T-helper 1 cell treated with Interleukin-12 subunit alpha and Interleukin-12 subunit beta and Interleukin-4 antibody, amounts not matched to agents 30 ng/mL and 1 ng/mL, for 36 hours (primary cell): ENCODE data around the gene MYL12A. TPM values are rescaled to one million over a fixed set of nuclear protein-coding genes. Genes with fewer than 3 reads are reported as not detected.
"Not testable (repeated sequence)": the region's sequence is repeated elsewhere in the genome, so short reads cannot be mapped to it uniquely, and the experiment has no call there.

ENCODE experiments used
- intact Hi-C: fragments of 100-400 bp; cut with micrococcal nuclease; formaldehyde crosslinking; loops from one replicate; pipeline ENCODE4 v1.15.1; 2024
- total RNA-seq: library from RNA; stranded (reverse); gene quantifications from 2 replicates; pipeline ENCODE4 v1.2.3, GENCODE V29; 2022

Gene MYL12A
- total RNA-seq, 1 donor from 2014 or later, result 692 TPM

- intact Hi-C loops, result no loop called here
Observed at GRCh38 chr18:3254725-3255124, 7.1 kb downstream of the MYL12A start.

- intact Hi-C loops, result no loop called here
Observed at GRCh38 chr18:3255611-3256165, 8.1 kb downstream of the MYL12A start.

- intact Hi-C loops, result no loop called here
Observed at GRCh38 chr18:3256693-3257626, 9.4 kb downstream of the MYL12A start.

- intact Hi-C loops, result no loop called here
Observed at GRCh38 chr18:3257627-3258120, 10.1 kb downstream of the MYL12A start.

GRCh38 chr18:3260995-3261372 is 13.4 kb downstream of the MYL12A start:
- intact Hi-C loops, result loop anchor here (1.0 to 5.0 kb wide), 8 partner anchors 14 to 1976 kb away; partner anchors contain the start of genes METTL4, MYL12A and NDC80

GRCh38 chr18:3261373-3262233 is 14.0 kb downstream of the MYL12A start, which contains the start of gene MYL12B:
Gene MYL12B (plus strand): TSS chr18:3262133. CDS start chr18:3272899, 10,766 bp downstream.
- intact Hi-C loops, result loop anchor here (1.0 to 5.0 kb wide), 9 partner anchors 11 to 1976 kb away; partner anchors contain the start of genes METTL4, MYL12A and NDC80

GRCh38 chr18:3262234-3263131 is 14.9 kb downstream of the MYL12A start:
- intact Hi-C loops, result loop anchor here (1.0 to 5.0 kb wide), 5 partner anchors 10 to 1975 kb away; partner anchors contain the start of genes METTL4 and NDC80

GRCh38 chr18:3263132-3263700 is 15.6 kb downstream of the MYL12A start:
- intact Hi-C loops, result loop anchor here (1.0 to 5.0 kb wide), 4 partner anchors 191 to 1974 kb away; partner anchors contain the start of genes METTL4 and NDC80

GRCh38 chr18:3264362-3264761 is 16.8 kb downstream of the MYL12A start:
- intact Hi-C loops, result loop anchor here (5.0 kb wide), 3 partner anchors 202 to 1973 kb away; partner anchors contain the start of genes METTL4 and NDC80

GRCh38 chr18:3265564-3266033 is 18.0 kb downstream of the MYL12A start:
- intact Hi-C loops, result no loop called here

GRCh38 chr18:3266062-3266608 is 18.5 kb downstream of the MYL12A start:
- intact Hi-C loops, result no loop called here

GRCh38 chr18:3268306-3268705 is 20.7 kb downstream of the MYL12A start:
- intact Hi-C loops, result no loop called here

GRCh38 chr18:3269241-3269913 is 21.8 kb downstream of the MYL12A start:
- intact Hi-C loops, result no loop called here

- intact Hi-C loops, result no loop called here
Observed at GRCh38 chr18:3269914-3270299, 22.3 kb downstream of the MYL12A start.

GRCh38 chr18:3273042-3273441 is 25.4 kb downstream of the MYL12A start:
- intact Hi-C loops, result no loop called here

GRCh38 chr18:3277643-3278213 is 30.1 kb downstream of the MYL12A start:
- intact Hi-C loops, result not testable (repeated sequence)

GRCh38 chr18:3279201-3280185 is 31.9 kb downstream of the MYL12A start:
- intact Hi-C loops, result no loop called here
